Measurements from ENCODE around the gene PHACTR1. TPM values are rescaled to one million over a fixed set of nuclear protein-coding genes. Genes with fewer than 3 reads are reported as not detected.

Gene PHACTR1
- polyA plus RNA-seq, 3 donors = 6.1 to 26.9 (median 7.6) TPM

GRCh38 chr6:12878741-12879140, 162.2 kb downstream of the PHACTR1 start:
- no peak overlapping the region for H3K4me2 ChIP-seq (replicated peaks; ENCODE audit: extremely low read depth, low read length, poor library complexity, severe bottlenecking)
- H3K27me3 Mint-ChIP-seq (ENCODE audit: low read depth in 3 of 3) = peaks cover 0 to 7% (median 3%) of the 10 kb centered on the region in 3 donors
- no peaks in the 10 kb centered on the region for H3K9me3 Mint-ChIP-seq
- H4K20me1 ChIP-seq (ENCODE audit: insufficient read depth, low read length) = no peaks in the 10 kb centered on the region
- H3K9ac ChIP-seq (ENCODE audit: insufficient read depth, low read length, poor library complexity, severe bottlenecking) = no peak overlapping the region
- no peak overlapping the region for H3K27ac ChIP-seq (ENCODE audit: low read depth in 1 of 2, low read length in 2 of 2)
- H3K4me3 ChIP-seq (replicated peaks in 1 of 3; ENCODE audit: low read depth in 2 of 3, low read length in 3 of 3) = no peak overlapping the region
- H3K27me3 ChIP-seq (ENCODE audit: control insufficient read depth in 2 of 2, insufficient read depth in 2 of 2, low read length in 2 of 2) = no peaks in the 10 kb centered on the region
- intact Hi-C loops (cut with micrococcal nuclease) = no loop called here
- H3K36me3 Mint-ChIP-seq = no peaks in the 10 kb centered on the region
- H3K36me3 ChIP-seq (replicated peaks in 1 of 2; ENCODE audit: control insufficient read depth in 1 of 2, insufficient read depth in 2 of 2, low read length in 2 of 2) = no peaks in the 10 kb centered on the region
- no peaks in the 10 kb centered on the region for H3K9me3 ChIP-seq (replicated peaks in 1 of 2; ENCODE audit: control insufficient read depth in 1 of 2, insufficient read depth in 1 of 2, low read length in 2 of 2)
- H3K4me3 Mint-ChIP-seq = no peak overlapping the region
- H2AFZ ChIP-seq (ENCODE audit: insufficient read depth, low read depth, low read length, poor library complexity, severe bottlenecking) = no peak overlapping the region
- H3K27ac Mint-ChIP-seq = no peak overlapping the region
- H3K79me2 ChIP-seq (ENCODE audit: insufficient read depth, low read length) = no peaks in the 10 kb centered on the region
- 86% methylated on average over 1 of the region's 4 CpGs for WGBS (ENCODE audit: insufficient coverage)
- DNase-seq = no peak
- H3K4me1 Mint-ChIP-seq = no peaks in the 10 kb centered on the region
- TF ChIP-seq CTCF (IDR thresholded peaks at IDR 0.05) = no peak
- no peaks in the 10 kb centered on the region for H3K4me1 ChIP-seq (ENCODE audit: control insufficient read depth in 1 of 2, insufficient read depth in 2 of 2, low read length in 2 of 2)

DNA sequence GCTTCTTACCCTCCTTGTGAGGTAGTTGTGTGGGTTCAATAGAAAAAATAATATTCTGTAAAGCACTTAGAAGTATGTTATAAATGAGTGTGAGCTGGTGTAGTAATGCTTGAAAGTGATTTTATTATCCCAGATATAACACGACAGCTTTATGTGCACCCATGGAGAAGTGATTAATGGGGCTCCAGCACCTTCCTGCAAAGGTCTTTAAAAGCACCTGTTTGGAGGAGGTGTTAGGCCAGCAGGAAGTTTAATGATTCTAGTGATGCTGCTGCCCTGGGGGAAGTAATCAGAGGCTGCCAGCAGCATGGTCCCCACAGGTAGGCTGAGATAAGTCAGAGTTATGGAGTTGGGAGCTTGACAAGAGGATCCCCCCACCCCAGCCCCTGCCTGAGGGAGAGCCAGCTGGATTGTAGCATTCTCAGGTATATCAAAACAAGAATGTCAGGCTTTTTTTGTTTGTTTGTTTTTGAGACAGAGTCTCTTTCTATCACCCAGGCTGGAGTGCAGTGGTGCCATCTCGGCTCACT, 166.3 kb downstream of the PHACTR1 start:
- no peak overlapping the region for H3K4me2 ChIP-seq (replicated peaks; ENCODE audit: extremely low read depth, low read length, poor library complexity, severe bottlenecking)
- H3K9me3 Mint-ChIP-seq = peaks cover 0 to 2% (median 0%) of the 10 kb centered on the region in 7 donors
- H3K4me1 Mint-ChIP-seq = no peaks in the 10 kb centered on the region
- H3K4me3 ChIP-seq (replicated peaks in 1 of 3; ENCODE audit: low read depth in 2 of 3, low read length in 3 of 3) = no peak overlapping the region
- DNase-seq = no peak
- no peaks in the 10 kb centered on the region for H3K27me3 ChIP-seq (ENCODE audit: control insufficient read depth in 2 of 2, insufficient read depth in 2 of 2, low read length in 2 of 2)
- H3K36me3 Mint-ChIP-seq = no peaks in the 10 kb centered on the region
- no peaks in the 10 kb centered on the region for H4K20me1 ChIP-seq (ENCODE audit: insufficient read depth, low read length)
- peaks cover 2 to 4% (median 3%) of the 10 kb centered on the region in 3 donors for H3K27me3 Mint-ChIP-seq (ENCODE audit: low read depth in 3 of 3)
- WGBS (ENCODE audit: insufficient coverage) = 80% methylated on average over 1 of the region's 2 CpGs
- intact Hi-C loops (cut with micrococcal nuclease) = no loop called here
- H3K4me3 Mint-ChIP-seq = no peak overlapping the region
- no peaks in the 10 kb centered on the region for H3K36me3 ChIP-seq (replicated peaks in 1 of 2; ENCODE audit: control insufficient read depth in 1 of 2, insufficient read depth in 2 of 2, low read length in 2 of 2)
- no peak overlapping the region for H3K9ac ChIP-seq (ENCODE audit: insufficient read depth, low read length, poor library complexity, severe bottlenecking)
- H3K27ac ChIP-seq (ENCODE audit: low read depth in 1 of 2, low read length in 2 of 2) = no peak overlapping the region
- H2AFZ ChIP-seq (ENCODE audit: insufficient read depth, low read depth, low read length, poor library complexity, severe bottlenecking) = no peak overlapping the region
- H3K4me1 ChIP-seq (ENCODE audit: control insufficient read depth in 1 of 2, insufficient read depth in 2 of 2, low read length in 2 of 2) = no peaks in the 10 kb centered on the region
- H3K79me2 ChIP-seq (ENCODE audit: insufficient read depth, low read length) = no peaks in the 10 kb centered on the region
- no peak for TF ChIP-seq CTCF (IDR thresholded peaks at IDR 0.05)
- no peak overlapping the region for H3K27ac Mint-ChIP-seq
- H3K9me3 ChIP-seq (replicated peaks in 1 of 2; ENCODE audit: control insufficient read depth in 1 of 2, insufficient read depth in 1 of 2, low read length in 2 of 2) = no peaks in the 10 kb centered on the region

Measured in CD14-positive monocyte (primary cell).